ENCODE data around the gene CBLIF.
"Not testable (repeated sequence)": the region's sequence is repeated elsewhere in the genome, so short reads cannot be mapped to it uniquely, and the experiment has no call there.

Gene CBLIF

GRCh38 chr11:59794417-59794816 is 50.9 kb downstream of the CBLIF start:
- no peak for DNase-seq (ENCODE audit: low read depth)

GRCh38 chr11:59792507-59792906 is 52.8 kb downstream of the CBLIF start:
- no peak for DNase-seq (ENCODE audit: low read depth)

- no peak for DNase-seq (ENCODE audit: low read depth)
These were observed 53.7 kb downstream of the CBLIF start for GRCh38 chr11:59791639-59792038.

- DNase-seq (ENCODE audit: low read depth): no peak
These were observed 57.5 kb downstream of the CBLIF start for GRCh38 chr11:59787816-59788215.

GRCh38 chr11:59787255-59787588 is 58.1 kb downstream of the CBLIF start:
- no peak for DNase-seq (ENCODE audit: low read depth)

GRCh38 chr11:59785818-59786217 is 59.5 kb downstream of the CBLIF start:
- DNase-seq (ENCODE audit: low read depth): no peak

- not testable (repeated sequence) for DNase-seq (ENCODE audit: low read depth)
These were observed 60.9 kb downstream of the CBLIF start for GRCh38 chr11:59784441-59784840.

- no peak for DNase-seq (ENCODE audit: low read depth)
These were observed 61.6 kb downstream of the CBLIF start for GRCh38 chr11:59783632-59784090.

GRCh38 chr11:59782080-59782479 is 63.2 kb downstream of the CBLIF start:
- DNase-seq (ENCODE audit: low read depth): no peak

GRCh38 chr11:59779487-59779886 is 65.8 kb downstream of the CBLIF start:
- DNase-seq (ENCODE audit: low read depth): no peak
